ENCODE measurements around the gene SHROOM3. TPM values are rescaled to one million over a fixed set of nuclear protein-coding genes. Genes with fewer than 3 reads are reported as not detected.
A peak's percentile ranks its signal among the peaks of the same experiment; 100 is the strongest.

Gene SHROOM3
- total and polyA plus RNA-seq, 2 experiments from 2014 or later = 11.3 to 73.5 TPM

DNA sequence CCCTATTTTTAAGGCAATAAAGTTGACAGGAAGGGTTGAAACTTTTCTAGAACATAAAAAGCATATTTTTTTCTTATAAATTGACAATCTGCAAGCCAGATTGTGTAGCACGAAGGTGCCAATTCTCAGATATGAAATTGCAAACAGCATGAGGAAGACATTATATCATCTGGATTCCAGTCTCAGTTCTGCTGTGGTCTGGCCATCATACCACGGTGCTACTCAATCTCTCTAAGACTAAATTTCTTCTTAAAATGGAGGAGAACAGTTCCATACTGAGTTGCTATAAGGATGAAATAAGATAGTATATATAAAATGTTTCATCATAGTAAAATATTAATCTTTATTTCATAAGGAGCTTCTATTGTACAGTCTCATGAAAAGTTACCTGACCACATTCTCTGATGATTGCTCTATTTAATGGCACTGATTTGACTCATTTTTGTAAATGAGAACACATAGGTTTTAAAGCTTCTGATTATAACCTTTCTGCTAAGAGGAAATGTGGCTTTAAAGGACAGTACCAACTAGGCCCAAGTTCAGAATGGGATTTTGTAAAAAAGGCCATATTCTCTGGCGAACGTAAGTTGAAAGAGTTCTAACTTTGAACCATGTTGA, 127.9 kb downstream of the SHROOM3 start:
- no peak for ATAC-seq
- H3K9me3 Mint-ChIP-seq = no peaks in the 10 kb centered on the region
- H3K27ac Mint-ChIP-seq = no peak overlapping the region

More for the DNA sequence above, 127.9 kb downstream of the SHROOM3 start:
- no peaks in the 10 kb centered on the region for H3K9me2 ChIP-seq (ENCODE audit: insufficient read depth)
- H3K4me2 ChIP-seq = no peak overlapping the region
- Mint-ChIP-seq H3K4me3 (no peak overlapping the region), H3K36me3 (ENCODE audit: low read depth) (no peaks in the 10 kb centered on the region), H3K4me1 (peaks cover 49% of the 10 kb centered on the region), H3K27me3 (ENCODE audit: insufficient read depth, low read depth, poor library complexity) (no peaks in the 10 kb centered on the region)
- H3F3A ChIP-seq (replicated peaks; ENCODE audit: low read depth) = no peaks in the 10 kb centered on the region
- TF ChIP-seq REST (IDR thresholded peaks at IDR 0.05; ENCODE audit: unreplicated experiment) (no peak), STAT1 (IDR thresholded peaks at IDR 0.05; ENCODE audit: unreplicated experiment) (no peak), ZNF331 (CRISPR knock-in tag; IDR thresholded peaks at IDR 0.05; ENCODE audit: low read depth) (no peak), NANOG (IDR thresholded peaks at IDR 0.05; ENCODE audit: borderline replicate concordance) (no peak), JUNB (IDR thresholded peaks at IDR 0.05; ENCODE audit: unreplicated experiment) (no peak), EZH2 (IDR thresholded peaks at IDR 0.05; ENCODE audit: low read depth, unreplicated experiment) (no peak), CTCF (conservative IDR thresholded peaks at IDR 0.05; ENCODE audit: low read depth in 2 of 2) (no peak), POLR2AphosphoS5 (IDR thresholded peaks at IDR 0.05; ENCODE audit: low read depth) (no peak), CREB1 (CRISPR knock-in tag; IDR thresholded peaks at IDR 0.05; ENCODE audit: low read depth) (no peak), ZNF462 (CRISPR knock-in tag; IDR thresholded peaks at IDR 0.05) (no peak), ZNF114 (CRISPR knock-in tag; IDR thresholded peaks at IDR 0.05) (no peak), EZH2phosphoT487 (IDR thresholded peaks at IDR 0.05; ENCODE audit: unreplicated experiment) (no peak), ETS1 (IDR thresholded peaks at IDR 0.05) (no peak)
- no peaks in the 10 kb centered on the region for H3K36me3 ChIP-seq (ENCODE audit: insufficient read depth)
- no peak overlapping the region for H3K27ac ChIP-seq (ENCODE audit: low read depth)
- H3K79me2 ChIP-seq (replicated peaks; ENCODE audit: insufficient read depth) = no peaks in the 10 kb centered on the region
- H3K4me3 ChIP-seq = no peak overlapping the region
- no peak for DNase-seq (ENCODE audit: low spot score)
- no peaks in the 10 kb centered on the region for H4K20me1 ChIP-seq (replicated peaks; ENCODE audit: insufficient read depth)
- H3K4me1 ChIP-seq (ENCODE audit: insufficient read depth) = peaks cover 33% of the 10 kb centered on the region
- H3K27me3 ChIP-seq (ENCODE audit: insufficient read depth) = no peaks in the 10 kb centered on the region
- 0 out of 2 replicates have a peak overlapping the region, but pooled peaks have one; percentile 0 for H2AFZ ChIP-seq

Data from GM23338 (cell line).